ENCODE results near the gene HSPE1.

DNA sequence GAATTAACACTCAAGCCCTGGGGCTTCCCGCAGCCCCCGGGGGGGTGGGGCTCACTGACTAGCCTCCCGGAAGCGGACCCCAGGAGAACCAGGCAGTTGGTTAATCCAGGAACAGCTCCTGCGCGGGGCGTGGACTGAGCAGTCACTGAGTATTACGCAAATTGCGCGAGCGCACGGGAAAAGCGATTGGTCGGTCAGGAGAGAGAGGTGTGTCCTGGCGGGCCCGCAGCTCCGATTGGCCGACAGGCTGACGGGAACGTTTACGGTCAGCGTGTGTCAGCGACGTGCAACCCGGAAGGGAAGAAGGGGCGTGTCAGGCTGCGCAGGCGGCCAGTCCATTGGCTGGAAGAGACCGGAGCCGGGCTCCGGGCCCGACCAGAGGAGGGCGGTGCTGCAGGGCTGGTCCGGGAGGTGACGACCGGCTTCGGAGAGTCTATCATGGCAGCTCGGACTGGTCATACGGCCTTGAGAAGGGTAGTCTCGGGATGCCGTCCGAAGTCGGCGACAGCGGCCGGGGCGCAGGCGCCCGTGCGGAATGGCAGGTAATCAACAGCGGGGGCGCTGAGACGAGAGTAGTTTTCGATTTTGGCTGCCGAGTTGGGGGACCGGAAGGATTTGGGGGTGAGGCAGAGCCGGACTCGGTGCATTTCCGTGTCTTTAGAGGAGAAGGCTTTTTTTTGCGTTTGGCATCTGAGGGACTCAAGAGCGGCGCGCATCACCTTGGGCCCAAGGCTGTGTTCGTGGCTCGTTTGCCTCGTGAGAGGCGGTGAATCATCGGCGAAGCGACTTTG is 46.9 kb upstream of the HSPE1 start, which contains the start of gene COQ10B:
- TF ChIP-seq, protein P1, sequence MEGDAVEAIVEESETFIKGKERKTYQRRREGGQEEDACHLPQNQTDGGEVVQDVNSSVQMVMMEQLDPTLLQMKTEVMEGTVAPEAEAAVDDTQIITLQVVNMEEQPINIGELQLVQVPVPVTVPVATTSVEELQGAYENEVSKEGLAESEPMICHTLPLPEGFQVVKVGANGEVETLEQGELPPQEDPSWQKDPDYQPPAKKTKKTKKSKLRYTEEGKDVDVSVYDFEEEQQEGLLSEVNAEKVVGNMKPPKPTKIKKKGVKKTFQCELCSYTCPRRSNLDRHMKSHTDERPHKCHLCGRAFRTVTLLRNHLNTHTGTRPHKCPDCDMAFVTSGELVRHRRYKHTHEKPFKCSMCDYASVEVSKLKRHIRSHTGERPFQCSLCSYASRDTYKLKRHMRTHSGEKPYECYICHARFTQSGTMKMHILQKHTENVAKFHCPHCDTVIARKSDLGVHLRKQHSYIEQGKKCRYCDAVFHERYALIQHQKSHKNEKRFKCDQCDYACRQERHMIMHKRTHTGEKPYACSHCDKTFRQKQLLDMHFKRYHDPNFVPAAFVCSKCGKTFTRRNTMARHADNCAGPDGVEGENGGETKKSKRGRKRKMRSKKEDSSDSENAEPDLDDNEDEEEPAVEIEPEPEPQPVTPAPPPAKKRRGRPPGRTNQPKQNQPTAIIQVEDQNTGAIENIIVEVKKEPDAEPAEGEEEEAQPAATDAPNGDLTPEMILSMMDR (conservative IDR thresholded peaks at IDR 0.05; ENCODE audit: low read length), result peak; percentile 55; the same call in 1 of the 2 replicates
- TF ChIP-seq EZH2phosphoT487 (IDR thresholded peaks at IDR 0.05; ENCODE audit: borderline replicate concordance, low read depth, low read length), result no peak
